Measurements from ENCODE around the gene ZNF275. TPM values are rescaled to one million over a fixed set of nuclear protein-coding genes. Genes with fewer than 3 reads are reported as not detected.

Gene ZNF275
- total RNA-seq, 1 experiment from 2014 or later = 9.8 TPM

DNA sequence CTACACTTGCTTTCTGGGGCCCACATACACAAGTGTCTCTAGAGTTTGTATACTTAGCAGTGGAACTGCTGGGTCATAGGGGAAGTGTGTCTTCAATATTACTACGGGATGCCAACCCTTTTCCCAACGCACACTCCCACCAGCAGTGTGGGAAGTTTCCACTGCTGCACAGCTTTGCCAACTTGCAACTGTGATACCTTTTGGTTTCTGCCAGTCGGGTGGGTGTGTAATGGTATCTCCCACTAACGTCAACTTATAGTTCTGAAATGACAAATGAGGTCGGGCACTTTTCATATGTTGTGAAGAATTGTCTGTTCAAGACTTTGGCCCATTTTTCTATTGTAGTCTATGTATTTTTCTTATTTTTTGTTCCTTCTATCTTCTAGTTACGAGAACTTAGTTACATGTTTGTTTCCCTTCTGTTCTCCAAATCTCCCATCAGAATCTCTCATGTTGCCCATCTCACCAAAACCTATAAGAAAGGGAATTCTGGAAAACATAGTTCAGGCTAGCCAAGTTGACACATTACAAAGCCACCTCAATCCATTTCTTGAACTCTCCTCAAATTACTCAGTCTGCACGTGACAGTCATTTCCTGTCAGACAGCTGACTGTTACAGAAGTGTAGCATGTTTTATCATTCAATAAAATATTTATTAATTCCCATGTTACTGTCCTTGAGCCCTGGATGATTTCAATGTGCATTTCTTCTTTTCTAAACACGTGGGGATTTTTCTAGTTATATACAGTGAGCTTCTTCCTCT lies 36.5 kb downstream of the ZNF275 start:
- Mint-ChIP-seq H3K4me3 (no peak overlapping the region), H3K36me3 (no peaks in the 10 kb centered on the region), H3K9me3 (peaks cover 3% of the 10 kb centered on the region; the same call in 1 of the 2 replicates), H3K27me3 (ENCODE audit: low read depth) (no peaks in the 10 kb centered on the region; the same call in 1 of the 2 replicates), H3K27ac (no peak overlapping the region), H3K4me1 (no peaks in the 10 kb centered on the region)
- ATAC-seq = no peak
- CTCF ChIA-PET = no interaction called here
- TF ChIP-seq, protein P1, sequence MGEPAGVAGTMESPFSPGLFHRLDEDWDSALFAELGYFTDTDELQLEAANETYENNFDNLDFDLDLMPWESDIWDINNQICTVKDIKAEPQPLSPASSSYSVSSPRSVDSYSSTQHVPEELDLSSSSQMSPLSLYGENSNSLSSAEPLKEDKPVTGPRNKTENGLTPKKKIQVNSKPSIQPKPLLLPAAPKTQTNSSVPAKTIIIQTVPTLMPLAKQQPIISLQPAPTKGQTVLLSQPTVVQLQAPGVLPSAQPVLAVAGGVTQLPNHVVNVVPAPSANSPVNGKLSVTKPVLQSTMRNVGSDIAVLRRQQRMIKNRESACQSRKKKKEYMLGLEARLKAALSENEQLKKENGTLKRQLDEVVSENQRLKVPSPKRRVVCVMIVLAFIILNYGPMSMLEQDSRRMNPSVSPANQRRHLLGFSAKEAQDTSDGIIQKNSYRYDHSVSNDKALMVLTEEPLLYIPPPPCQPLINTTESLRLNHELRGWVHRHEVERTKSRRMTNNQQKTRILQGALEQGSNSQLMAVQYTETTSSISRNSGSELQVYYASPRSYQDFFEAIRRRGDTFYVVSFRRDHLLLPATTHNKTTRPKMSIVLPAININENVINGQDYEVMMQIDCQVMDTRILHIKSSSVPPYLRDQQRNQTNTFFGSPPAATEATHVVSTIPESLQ (CRISPR knock-in tag; IDR thresholded peaks at IDR 0.05) = no peak
- no peak for TF ChIP-seq RELA (CRISPR knock-in tag; IDR thresholded peaks at IDR 0.05; ENCODE audit: borderline replicate concordance)
- no peak for DNase-seq (ENCODE audit: low spot score)
- POLR2A ChIA-PET = no interaction called here

DNA sequence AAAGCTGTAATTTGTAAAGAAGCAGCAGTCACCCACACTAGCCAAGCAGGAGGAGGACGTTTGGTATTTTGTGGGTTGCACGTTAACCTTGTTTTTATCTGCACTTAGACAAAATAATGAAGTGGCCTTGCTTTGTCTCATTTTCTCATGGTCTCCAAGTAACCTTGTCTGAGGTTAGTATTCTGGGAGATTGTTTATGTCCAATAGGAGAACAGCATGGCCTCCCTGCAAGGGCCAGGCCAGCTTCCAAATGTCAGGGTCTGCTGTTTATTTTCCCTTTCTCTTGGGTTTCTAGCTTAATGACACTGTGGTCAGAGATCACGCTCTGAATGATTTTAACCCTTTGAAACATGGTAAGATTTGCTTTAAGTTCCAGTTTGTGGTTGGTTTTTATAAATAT lies 37.3 kb downstream of the ZNF275 start:
- no peak overlapping the region for H3K27ac Mint-ChIP-seq
- H3K4me3 Mint-ChIP-seq = no peak overlapping the region
- ChIA-PET POLR2A (no interaction called here), CTCF (no interaction called here)
- no peak for ATAC-seq
- TF ChIP-seq ETV6 (CRISPR knock-in tag; IDR thresholded peaks at IDR 0.05) = no peak
- no peak for TF ChIP-seq EMX1 (CRISPR knock-in tag; IDR thresholded peaks at IDR 0.05)
- no peaks in the 10 kb centered on the region for H3K36me3 Mint-ChIP-seq
- DNase-seq (ENCODE audit: low spot score) = no peak
- H3K27me3 Mint-ChIP-seq (ENCODE audit: low read depth) = no peaks in the 10 kb centered on the region
- no peaks in the 10 kb centered on the region for H3K4me1 Mint-ChIP-seq
- peaks cover 3% of the 10 kb centered on the region; the same call in 1 of the 2 replicates for H3K9me3 Mint-ChIP-seq

DNA sequence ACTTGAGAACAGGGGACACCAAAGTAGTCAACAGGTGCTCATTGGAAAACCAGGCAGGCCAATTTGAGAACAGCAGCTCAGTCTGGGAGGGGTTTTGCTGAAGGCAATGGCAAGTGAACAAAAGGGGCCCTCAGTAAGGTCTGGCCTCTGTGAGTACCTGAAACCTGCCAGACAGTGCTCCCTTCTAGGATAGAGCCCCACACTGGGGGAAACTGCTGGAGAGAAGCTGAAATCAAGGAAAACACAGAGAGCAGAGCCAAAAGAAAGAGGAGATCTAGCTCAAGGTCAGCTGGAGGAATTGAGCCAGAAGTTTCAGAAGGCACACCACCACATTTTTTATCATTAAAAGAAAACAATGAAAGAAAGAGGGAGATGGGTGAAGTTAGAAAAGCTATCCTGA lies 39.0 kb downstream of the ZNF275 start:
- Mint-ChIP-seq H3K27ac (no peak overlapping the region), H3K9me3 (peaks cover 14% of the 10 kb centered on the region), H3K4me3 (no peak overlapping the region), H3K27me3 (ENCODE audit: low read depth) (no peaks in the 10 kb centered on the region), H3K4me1 (no peaks in the 10 kb centered on the region), H3K36me3 (no peaks in the 10 kb centered on the region)
- DNase-seq (ENCODE audit: low spot score) (no peak), ATAC-seq (no peak)
- ChIA-PET POLR2A (no interaction called here), CTCF (no interaction called here)
- TF ChIP-seq NR1H2 (CRISPR knock-in tag; IDR thresholded peaks at IDR 0.05) (no peak), NR2C2 (CRISPR knock-in tag; IDR thresholded peaks at IDR 0.05) (no peak), MYBL2 (CRISPR knock-in tag; IDR thresholded peaks at IDR 0.05) (no peak)

DNA sequence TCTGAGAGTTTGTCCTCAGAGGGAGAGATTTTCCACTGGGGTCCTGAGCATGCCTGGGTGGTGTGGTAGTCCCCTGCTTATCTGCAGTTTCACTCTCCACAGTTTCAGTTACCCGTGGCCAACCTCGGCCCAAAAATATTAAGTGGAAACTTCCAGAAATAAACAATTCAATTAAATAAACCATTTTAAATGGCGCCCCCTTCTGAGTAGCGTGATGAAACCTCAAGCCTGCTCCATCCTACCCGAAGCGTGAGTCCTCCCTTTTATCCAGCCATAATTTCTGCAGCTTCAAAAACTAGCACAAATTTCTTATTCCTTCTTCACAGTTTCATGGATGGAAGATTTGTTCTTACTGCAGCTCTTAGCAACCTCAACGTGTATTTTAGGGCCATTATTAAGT lies 40.5 kb downstream of the ZNF275 start:
- Mint-ChIP-seq H3K4me3 (no peak overlapping the region), H3K36me3 (no peaks in the 10 kb centered on the region), H3K27ac (no peak overlapping the region; the same call in 1 of the 2 replicates), H3K4me1 (no peaks in the 10 kb centered on the region), H3K9me3 (peaks cover 13% of the 10 kb centered on the region), H3K27me3 (ENCODE audit: low read depth) (no peaks in the 10 kb centered on the region)
- POLR2A ChIA-PET = no interaction called here
- CTCF ChIA-PET = no interaction called here
- no peak for ATAC-seq
- no peak for DNase-seq (ENCODE audit: low spot score)
- TF ChIP-seq, protein P2, sequence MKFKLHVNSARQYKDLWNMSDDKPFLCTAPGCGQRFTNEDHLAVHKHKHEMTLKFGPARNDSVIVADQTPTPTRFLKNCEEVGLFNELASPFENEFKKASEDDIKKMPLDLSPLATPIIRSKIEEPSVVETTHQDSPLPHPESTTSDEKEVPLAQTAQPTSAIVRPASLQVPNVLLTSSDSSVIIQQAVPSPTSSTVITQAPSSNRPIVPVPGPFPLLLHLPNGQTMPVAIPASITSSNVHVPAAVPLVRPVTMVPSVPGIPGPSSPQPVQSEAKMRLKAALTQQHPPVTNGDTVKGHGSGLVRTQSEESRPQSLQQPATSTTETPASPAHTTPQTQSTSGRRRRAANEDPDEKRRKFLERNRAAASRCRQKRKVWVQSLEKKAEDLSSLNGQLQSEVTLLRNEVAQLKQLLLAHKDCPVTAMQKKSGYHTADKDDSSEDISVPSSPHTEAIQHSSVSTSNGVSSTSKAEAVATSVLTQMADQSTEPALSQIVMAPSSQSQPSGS (CRISPR knock-in tag; IDR thresholded peaks at IDR 0.05; ENCODE audit: borderline replicate concordance, low read depth) = no peak
- TF ChIP-seq ZNF232 (CRISPR knock-in tag; IDR thresholded peaks at IDR 0.05) (no peak), NR1H2 (CRISPR knock-in tag; IDR thresholded peaks at IDR 0.05) (no peak), GTF2I (CRISPR knock-in tag; conservative IDR thresholded peaks at IDR 0.05) (no peak), NFE2L1 (CRISPR knock-in tag; IDR thresholded peaks at IDR 0.05) (no peak), SMAD3 (CRISPR knock-in tag; IDR thresholded peaks at IDR 0.05; ENCODE audit: borderline replicate concordance) (no peak), KAT7 (CRISPR knock-in tag; IDR thresholded peaks at IDR 0.05; ENCODE audit: borderline replicate concordance) (no peak), ATF1 (CRISPR knock-in tag; IDR thresholded peaks at IDR 0.05) (no peak), NR2C2 (CRISPR knock-in tag; IDR thresholded peaks at IDR 0.05) (no peak), ZNF138 (CRISPR knock-in tag; conservative IDR thresholded peaks at IDR 0.05) (no peak), NFYB (CRISPR knock-in tag; conservative IDR thresholded peaks at IDR 0.05; ENCODE audit: low read depth) (no peak), GABPB1 (CRISPR knock-in tag; IDR thresholded peaks at IDR 0.05) (no peak)
- TF ChIP-seq, protein P3, sequence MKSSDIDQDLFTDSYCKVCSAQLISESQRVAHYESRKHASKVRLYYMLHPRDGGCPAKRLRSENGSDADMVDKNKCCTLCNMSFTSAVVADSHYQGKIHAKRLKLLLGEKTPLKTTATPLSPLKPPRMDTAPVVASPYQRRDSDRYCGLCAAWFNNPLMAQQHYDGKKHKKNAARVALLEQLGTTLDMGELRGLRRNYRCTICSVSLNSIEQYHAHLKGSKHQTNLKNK (CRISPR knock-in tag; IDR thresholded peaks at IDR 0.05) = no peak
- TF ChIP-seq, protein P4, sequence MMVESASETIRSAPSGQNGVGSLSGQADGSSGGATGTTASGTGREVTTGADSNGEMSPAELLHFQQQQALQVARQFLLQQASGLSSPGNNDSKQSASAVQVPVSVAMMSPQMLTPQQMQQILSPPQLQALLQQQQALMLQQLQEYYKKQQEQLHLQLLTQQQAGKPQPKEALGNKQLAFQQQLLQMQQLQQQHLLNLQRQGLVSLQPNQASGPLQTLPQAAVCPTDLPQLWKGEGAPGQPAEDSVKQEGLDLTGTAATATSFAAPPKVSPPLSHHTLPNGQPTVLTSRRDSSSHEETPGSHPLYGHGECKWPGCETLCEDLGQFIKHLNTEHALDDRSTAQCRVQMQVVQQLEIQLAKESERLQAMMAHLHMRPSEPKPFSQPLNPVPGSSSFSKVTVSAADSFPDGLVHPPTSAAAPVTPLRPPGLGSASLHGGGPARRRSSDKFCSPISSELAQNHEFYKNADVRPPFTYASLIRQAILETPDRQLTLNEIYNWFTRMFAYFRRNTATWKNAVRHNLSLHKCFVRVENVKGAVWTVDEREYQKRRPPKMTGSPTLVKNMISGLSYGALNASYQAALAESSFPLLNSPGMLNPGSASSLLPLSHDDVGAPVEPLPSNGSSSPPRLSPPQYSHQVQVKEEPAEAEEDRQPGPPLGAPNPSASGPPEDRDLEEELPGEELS (CRISPR knock-in tag; IDR thresholded peaks at IDR 0.05) = no peak
- TF ChIP-seq, protein P5, sequence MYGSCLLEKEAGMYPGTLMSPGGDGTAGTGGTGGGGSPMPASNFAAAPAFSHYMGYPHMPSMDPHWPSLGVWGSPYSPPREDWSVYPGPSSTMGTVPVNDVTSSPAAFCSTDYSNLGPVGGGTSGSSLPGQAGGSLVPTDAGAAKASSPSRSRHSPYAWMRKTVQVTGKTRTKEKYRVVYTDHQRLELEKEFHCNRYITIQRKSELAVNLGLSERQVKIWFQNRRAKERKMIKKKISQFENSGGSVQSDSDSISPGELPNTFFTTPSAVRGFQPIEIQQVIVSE (CRISPR knock-in tag; IDR thresholded peaks at IDR 0.05; ENCODE audit: borderline replicate concordance) = no peak
- TF ChIP-seq, protein P6, sequence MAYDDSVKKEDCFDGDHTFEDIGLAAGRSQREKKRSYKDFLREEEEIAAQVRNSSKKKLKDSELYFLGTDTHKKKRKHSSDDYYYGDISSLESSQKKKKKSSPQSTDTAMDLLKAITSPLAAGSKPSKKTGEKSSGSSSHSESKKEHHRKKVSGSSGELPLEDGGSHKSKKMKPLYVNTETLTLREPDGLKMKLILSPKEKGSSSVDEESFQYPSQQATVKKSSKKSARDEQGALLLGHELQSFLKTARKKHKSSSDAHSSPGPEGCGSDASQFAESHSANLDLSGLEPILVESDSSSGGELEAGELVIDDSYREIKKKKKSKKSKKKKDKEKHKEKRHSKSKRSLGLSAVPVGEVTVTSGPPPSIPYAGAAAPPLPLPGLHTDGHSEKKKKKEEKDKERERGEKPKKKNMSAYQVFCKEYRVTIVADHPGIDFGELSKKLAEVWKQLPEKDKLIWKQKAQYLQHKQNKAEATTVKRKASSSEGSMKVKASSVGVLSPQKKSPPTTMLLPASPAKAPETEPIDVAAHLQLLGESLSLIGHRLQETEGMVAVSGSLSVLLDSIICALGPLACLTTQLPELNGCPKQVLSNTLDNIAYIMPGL (CRISPR knock-in tag; IDR thresholded peaks at IDR 0.05) = no peak

All from WTC11 (cell line).